DMS 273 (cell line): ENCODE results near the gene DDAH1.
A peak's percentile ranks its signal among the peaks of the same experiment; 100 is the strongest.

Experiments used
- DNase-seq: peaks from one replicate; lab custom pipeline; 2025; ENCODE audit not compliant: unreplicated experiment; lab: John Stamatoyannopoulos, UW

Gene DDAH1

GRCh38 chr1:85445906-85446305, 19.1 kb downstream of the DDAH1 start:
- no peak for DNase-seq

- no peak for DNase-seq
Observed at GRCh38 chr1:85444381-85444780, 20.6 kb downstream of the DDAH1 start.

DNA sequence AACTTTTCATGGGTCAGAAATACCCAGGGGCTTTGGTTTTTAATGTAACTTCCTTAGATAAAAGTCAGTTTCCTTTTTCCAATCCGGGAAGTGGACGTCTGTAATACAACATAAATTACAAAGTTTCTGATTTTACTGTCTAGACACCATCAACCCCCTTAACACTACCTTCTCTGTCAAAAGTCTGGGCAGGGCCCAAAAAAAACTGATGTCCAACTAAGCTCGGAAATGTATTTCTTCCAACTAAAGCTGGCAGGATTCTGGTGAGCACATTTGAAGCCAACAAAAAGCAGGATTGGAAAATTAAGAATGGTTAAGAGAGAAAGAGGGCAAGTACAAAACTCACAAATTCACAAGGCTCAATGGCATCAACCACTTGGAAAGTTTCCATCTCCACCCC, 24.3 kb downstream of the DDAH1 start:
- no peak for DNase-seq

- DNase-seq = no peak
Observed at GRCh38 chr1:85438353-85438752, 26.6 kb downstream of the DDAH1 start.

DNA sequence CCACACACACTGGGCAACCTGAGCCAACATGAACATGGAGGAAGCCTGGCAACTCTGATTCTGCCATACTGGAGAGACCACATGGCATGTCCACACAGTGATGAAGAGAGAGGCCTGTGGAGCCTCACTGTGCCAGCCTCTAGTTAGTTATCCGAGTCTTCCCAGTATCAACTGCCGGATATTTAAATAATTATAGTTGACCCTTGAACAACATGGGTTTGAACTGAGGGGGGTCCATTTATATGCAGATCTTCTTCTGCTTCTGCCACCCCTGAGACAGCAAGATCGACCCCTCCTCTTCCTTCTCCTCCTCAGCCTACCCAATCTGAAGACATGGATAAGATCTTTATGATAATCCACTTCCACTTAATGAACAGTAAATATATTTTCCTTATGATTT, 27.8 kb downstream of the DDAH1 start:
- DNase-seq = no peak

DNA sequence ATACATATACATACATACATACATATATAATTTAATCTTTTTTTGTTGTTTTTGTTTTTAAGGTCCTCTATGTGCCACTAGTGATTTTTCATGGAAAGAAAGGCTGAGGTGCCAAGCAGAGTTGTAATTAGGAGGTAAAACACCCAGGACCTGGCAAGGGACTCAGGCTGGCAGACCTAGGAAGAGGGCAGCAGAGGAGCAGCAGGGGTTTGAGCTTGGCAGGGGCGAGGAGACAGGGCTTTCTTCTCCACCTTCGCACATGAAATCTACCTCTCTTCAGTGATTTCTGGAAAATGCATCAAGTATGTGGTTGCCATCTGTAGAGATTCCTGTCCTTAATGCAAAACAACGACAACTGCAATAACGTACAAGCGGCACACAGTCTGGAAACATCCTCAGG, 31.9 kb downstream of the DDAH1 start:
- DNase-seq = no peak

DNA sequence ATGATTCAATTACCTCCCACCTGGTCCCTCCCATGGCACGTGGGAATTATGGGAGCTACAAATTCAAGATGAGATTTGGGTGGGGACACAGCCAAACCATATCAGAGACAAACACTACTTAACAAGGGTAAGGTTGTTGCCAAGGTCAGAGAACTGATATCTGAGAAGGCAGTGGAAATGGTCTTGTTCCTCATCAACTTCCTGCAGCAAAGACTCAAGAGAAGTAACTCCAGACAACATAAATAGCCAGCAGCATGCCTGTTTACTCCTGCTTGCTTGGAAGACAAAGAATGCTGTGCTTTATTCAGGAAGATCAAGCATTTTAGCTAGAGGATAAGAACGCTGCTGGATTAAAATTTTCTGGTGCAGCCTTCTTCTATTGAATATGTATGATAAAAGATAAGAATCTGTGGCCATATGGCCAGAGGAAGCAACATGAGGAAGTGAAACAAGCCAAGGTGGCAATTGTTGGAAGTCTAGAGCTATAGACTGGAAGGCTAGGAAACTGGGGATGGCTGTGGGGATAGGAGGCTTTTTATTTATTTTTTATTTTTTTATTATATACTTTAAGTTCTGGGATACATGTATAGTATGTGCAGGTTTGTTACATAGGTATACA, 36.4 kb downstream of the DDAH1 start:
- peak; percentile 85 for DNase-seq

GRCh38 chr1:85427849-85428248, 37.1 kb downstream of the DDAH1 start:
- DNase-seq = peak; percentile 7

DNA sequence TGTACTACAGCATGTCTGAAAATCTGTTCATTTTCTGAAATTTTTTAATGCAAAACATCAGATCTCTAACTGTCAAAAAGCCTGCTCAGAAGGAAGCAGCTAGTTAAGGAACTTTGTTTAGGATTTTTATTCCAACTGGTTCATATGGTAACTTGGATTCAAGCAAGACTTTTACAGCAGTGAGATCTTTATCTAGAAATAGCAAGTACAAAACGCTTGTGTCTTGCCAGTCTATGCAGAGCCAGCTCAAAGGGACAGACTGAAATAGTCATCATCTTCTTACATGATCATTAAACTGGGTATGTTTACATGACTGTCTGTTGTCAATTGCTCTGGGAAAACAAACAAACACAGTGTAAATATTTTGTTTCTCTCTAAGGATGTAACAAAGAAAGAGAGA, 37.6 kb downstream of the DDAH1 start:
- DNase-seq = no peak

DNA sequence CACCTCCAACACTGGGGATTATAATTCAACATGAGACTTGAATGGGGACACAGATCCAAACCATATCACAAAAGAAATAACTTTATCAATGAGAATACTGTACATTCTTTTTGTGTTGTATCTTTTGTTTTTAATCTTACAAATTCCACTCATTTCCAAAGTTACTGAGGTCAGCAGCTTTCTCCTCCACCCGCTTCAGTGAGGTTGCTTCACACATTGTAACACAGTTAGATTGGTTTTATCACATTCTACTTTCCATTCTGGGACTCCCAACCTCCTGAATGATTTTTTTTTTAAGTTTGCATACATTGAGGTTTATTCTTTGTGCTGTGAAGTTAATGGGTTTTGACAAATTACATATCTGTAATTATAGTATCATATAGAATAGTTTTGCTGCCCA, 43.8 kb downstream of the DDAH1 start:
- no peak for DNase-seq

- DNase-seq = no peak
Observed at GRCh38 chr1:85420199-85420598, 44.8 kb downstream of the DDAH1 start.

GRCh38 chr1:85417876-85418275, 47.1 kb downstream of the DDAH1 start:
- DNase-seq = no peak

DNA sequence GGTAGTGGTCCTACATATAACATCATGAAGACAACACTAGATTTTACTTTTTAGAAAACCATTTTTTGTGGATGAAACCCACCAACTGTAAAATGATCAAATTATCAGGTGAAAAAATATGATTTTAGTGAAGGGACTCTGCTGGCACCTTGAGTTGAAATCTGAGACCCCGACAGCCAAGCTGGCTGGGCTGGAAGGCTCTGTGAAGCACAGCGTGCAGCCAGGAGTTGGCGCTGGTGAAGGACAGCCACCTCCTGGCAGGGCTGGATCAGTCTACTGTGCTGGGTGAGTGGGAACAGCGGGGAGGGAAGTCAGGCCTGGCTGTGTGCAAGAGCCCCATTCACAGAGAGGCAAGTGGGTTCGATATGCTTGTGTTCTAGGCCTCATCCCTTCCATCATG, 47.9 kb downstream of the DDAH1 start:
- DNase-seq = peak; percentile 7

DNA sequence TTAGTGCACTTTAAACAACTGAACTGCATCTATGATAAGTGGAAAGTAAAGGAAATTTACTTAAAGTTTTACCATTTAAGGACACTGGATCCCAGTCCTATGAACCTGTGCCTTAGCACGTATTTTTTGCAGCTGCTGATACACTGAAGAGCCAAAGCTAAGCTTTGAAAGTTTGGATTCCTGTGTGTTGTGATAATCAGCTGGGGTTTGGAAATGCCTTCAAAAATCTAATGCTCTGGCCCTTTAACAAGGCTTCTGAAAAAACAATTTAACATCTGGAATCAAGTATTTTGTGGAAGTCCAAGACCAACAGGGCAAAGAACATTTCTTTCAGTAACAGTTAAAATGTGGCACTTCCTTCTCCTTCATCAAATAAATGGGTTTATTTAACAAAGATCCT, 51.8 kb downstream of the DDAH1 start:
- no peak for DNase-seq

- no peak for DNase-seq
Observed at GRCh38 chr1:85411567-85412305, 53.2 kb downstream of the DDAH1 start.

- DNase-seq = no peak
Observed at GRCh38 chr1:85409516-85409915, 55.4 kb downstream of the DDAH1 start.

GRCh38 chr1:85407746-85408377, 57.1 kb downstream of the DDAH1 start:
- no peak for DNase-seq

- no peak for DNase-seq
Observed at GRCh38 chr1:85406887-85407533, 57.9 kb downstream of the DDAH1 start.

- DNase-seq = no peak
Observed at GRCh38 chr1:85406081-85406480, 58.9 kb downstream of the DDAH1 start.

- no peak for DNase-seq
Observed at GRCh38 chr1:85404408-85404807, 60.6 kb downstream of the DDAH1 start.

DNA sequence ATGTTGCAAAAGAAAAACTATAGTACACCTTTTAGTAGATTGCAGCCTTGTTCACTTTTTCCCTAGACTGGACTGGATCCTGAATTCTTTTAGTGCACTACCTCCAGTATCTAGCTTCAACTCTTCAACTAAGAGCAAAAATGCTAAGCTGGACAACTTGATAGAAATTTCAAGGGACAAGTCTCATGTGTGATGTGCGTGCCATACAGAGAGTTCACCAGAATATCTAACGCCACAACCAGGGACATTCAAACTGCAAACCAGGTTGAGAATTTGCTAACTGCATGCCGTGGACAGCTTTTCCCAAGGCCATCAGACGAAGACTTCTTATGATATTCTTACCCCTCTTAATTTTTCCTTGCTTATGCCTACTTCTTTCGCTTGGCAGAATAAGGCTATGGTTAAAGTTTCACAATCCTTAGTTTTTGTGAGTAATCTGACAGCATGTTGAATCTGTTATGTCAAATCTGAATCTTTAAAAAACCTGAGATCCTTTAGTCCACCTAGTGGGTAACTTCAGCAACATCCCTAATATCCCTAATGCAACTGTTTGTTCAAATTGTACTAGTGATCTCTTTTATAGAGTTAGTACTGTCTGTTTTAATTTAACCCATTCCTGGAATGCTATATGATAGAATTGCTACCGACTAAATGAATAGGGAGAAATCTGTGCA, 66.4 kb downstream of the DDAH1 start:
- DNase-seq = peak; percentile 28
